ENCODE measurements around the gene CHST6.
A peak's percentile ranks its signal among the peaks of the same experiment; 100 is the strongest.

CHST6 gene

DNA sequence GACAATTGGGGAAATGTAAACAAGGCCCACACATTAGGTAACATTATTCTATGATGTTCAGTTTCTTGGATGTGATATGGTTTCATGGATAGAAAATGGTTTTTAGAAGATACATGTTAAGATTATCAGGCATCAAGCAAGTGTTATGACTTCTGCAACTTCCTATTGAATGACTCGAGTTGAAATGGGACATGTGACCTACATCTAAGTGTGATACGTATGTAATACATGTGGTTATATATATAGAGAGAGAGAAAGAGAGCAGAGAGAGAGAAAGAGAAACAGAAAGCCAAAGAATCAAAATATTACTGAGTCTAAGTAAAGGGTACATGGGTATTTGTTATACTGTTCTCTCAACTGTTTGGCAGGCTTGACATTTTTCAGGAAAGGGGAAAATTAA lies 32.4 kb downstream of the CHST6 start:
- Histone ChIP-seq H3K4me1 (ENCODE audit: control insufficient read depth, insufficient read depth, low read length) (peaks cover 17% of the 10 kb centered on the region), H3K36me3 (ENCODE audit: control insufficient read depth in 2 of 2, insufficient read depth in 1 of 2, low read length in 2 of 2) (no peaks in the 10 kb centered on the region; a peak in 1 of 3 replicates), H3K9me3 (ENCODE audit: control insufficient read depth, insufficient read depth, low read depth, low read length) (no peaks in the 10 kb centered on the region), H3K4me3 (ENCODE audit: low read depth, low read length) (no peak overlapping the region), H3K27ac (ENCODE audit: extremely low read depth, low read depth, low read length) (no peak overlapping the region)
- ChIA-PET CTCF (no interaction called here), POLR2A (no interaction called here)
- no peak for TF ChIP-seq ZFP37 (tag by site-specific recombination; IDR thresholded peaks at IDR 0.05)
- TF ChIP-seq ZNF701 (tag by site-specific recombination; IDR thresholded peaks at IDR 0.05): no peak
- no peak for TF ChIP-seq SP2 (tag by site-specific recombination; IDR thresholded peaks at IDR 0.05)
- TF ChIP-seq ZNF596 (tag by site-specific recombination; IDR thresholded peaks at IDR 0.05): peak; percentile 21; the same call in 1 of the 2 replicates
- TF ChIP-seq, protein P1, sequence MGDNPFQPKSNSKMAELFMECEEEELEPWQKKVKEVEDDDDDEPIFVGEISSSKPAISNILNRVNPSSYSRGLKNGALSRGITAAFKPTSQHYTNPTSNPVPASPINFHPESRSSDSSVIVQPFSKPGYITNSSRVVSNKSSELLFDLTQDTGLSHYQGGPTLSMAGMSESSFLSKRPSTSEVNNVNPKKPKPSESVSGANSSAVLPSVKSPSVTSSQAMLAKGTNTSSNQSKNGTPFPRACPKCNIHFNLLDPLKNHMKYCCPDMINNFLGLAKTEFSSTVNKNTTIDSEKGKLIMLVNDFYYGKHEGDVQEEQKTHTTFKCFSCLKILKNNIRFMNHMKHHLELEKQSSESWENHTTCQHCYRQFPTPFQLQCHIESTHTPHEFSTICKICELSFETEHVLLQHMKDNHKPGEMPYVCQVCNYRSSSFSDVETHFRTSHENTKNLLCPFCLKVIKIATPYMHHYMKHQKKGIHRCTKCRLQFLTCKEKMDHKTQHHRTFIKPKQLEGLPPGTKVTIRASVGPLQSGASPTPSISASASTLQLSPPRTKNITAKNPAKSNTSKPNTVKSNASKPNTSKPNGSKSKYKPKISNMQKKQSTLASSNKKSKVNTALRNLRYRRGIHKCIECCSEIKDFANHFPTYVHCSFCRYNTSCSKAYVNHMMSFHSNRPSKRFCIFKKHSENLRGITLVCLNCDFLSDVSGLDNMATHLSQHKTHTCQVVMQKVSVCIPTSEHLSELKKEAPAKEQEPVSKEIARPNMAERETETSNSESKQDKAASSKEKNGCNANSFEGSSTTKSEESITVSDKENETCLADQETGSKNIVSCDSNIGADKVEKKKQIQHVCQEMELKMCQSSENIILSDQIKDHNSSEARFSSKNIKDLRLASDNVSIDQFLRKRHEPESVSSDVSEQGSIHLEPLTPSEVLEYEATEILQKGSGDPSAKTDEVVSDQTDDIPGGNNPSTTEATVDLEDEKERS (tag by site-specific recombination; IDR thresholded peaks at IDR 0.05): no peak
- no peak for TF ChIP-seq ZNF112 (tag by site-specific recombination; IDR thresholded peaks at IDR 0.05)
- TF ChIP-seq, protein P2, sequence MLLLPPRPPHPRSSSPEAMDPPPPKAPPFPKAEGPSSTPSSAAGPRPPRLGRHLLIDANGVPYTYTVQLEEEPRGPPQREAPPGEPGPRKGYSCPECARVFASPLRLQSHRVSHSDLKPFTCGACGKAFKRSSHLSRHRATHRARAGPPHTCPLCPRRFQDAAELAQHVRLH (tag by site-specific recombination; IDR thresholded peaks at IDR 0.05): no peak

DNA sequence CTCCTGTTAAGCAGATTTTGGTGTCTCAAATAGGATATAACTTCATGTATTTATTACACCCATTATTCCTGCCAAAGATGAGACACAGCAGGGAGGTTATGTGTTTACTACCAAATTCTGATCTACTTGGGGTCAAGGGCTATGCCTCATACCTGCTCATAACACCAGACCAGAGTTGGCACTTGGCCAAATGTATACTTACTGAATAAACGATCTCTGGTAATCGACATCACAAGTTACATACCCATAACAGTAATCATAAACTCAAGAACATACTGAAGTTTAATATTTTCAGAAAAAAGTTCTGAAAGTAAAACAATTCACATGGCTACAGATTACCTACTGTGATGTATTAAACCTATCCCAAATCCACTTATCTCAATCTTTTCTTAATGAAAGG lies 33.7 kb downstream of the CHST6 start:
- Histone ChIP-seq H3K36me3 (ENCODE audit: control insufficient read depth in 2 of 2, insufficient read depth in 1 of 2, low read length in 2 of 2) (no peaks in the 10 kb centered on the region; a peak in 1 of 3 replicates), H3K4me1 (ENCODE audit: control insufficient read depth, insufficient read depth, low read length) (peaks cover 24% of the 10 kb centered on the region), H3K4me3 (ENCODE audit: low read depth, low read length) (no peak overlapping the region), H3K9me3 (ENCODE audit: control insufficient read depth, insufficient read depth, low read depth, low read length) (no peaks in the 10 kb centered on the region), H3K27ac (ENCODE audit: extremely low read depth, low read depth, low read length) (no peak overlapping the region)
- ChIA-PET CTCF (no interaction called here), POLR2A (no interaction called here)
- peak; percentile 36; the same call in 1 of the 2 replicates for TF ChIP-seq ZNF10 (tag by site-specific recombination; IDR thresholded peaks at IDR 0.05)
- TF ChIP-seq, protein P3, sequence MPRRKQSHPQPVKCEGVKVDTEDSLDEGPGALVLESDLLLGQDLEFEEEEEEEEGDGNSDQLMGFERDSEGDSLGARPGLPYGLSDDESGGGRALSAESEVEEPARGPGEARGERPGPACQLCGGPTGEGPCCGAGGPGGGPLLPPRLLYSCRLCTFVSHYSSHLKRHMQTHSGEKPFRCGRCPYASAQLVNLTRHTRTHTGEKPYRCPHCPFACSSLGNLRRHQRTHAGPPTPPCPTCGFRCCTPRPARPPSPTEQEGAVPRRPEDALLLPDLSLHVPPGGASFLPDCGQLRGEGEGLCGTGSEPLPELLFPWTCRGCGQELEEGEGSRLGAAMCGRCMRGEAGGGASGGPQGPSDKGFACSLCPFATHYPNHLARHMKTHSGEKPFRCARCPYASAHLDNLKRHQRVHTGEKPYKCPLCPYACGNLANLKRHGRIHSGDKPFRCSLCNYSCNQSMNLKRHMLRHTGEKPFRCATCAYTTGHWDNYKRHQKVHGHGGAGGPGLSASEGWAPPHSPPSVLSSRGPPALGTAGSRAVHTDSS (tag by site-specific recombination; IDR thresholded peaks at IDR 0.05): peak; percentile 20; the same call in 1 of the 2 replicates
- TF ChIP-seq ZNF174 (tag by site-specific recombination; IDR thresholded peaks at IDR 0.05): peak; percentile 88; the same call in 1 of the 2 replicates
- TF ChIP-seq, protein P4, sequence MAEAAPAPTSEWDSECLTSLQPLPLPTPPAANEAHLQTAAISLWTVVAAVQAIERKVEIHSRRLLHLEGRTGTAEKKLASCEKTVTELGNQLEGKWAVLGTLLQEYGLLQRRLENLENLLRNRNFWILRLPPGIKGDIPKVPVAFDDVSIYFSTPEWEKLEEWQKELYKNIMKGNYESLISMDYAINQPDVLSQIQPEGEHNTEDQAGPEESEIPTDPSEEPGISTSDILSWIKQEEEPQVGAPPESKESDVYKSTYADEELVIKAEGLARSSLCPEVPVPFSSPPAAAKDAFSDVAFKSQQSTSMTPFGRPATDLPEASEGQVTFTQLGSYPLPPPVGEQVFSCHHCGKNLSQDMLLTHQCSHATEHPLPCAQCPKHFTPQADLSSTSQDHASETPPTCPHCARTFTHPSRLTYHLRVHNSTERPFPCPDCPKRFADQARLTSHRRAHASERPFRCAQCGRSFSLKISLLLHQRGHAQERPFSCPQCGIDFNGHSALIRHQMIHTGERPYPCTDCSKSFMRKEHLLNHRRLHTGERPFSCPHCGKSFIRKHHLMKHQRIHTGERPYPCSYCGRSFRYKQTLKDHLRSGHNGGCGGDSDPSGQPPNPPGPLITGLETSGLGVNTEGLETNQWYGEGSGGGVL (tag by site-specific recombination; IDR thresholded peaks at IDR 0.05): 0 out of 2 replicates have a peak, but pooled peaks have one; percentile 10
- peak; percentile 62 for TF ChIP-seq ZNF549 (tag by site-specific recombination; IDR thresholded peaks at IDR 0.05)
- peak; percentile 78 for TF ChIP-seq ZNF184 (tag by site-specific recombination; IDR thresholded peaks at IDR 0.05)
- TF ChIP-seq ZNF350 (tag by site-specific recombination; IDR thresholded peaks at IDR 0.05): peak; percentile 84
- TF ChIP-seq ZNF529 (tag by site-specific recombination; IDR thresholded peaks at IDR 0.05; ENCODE audit: insufficient replicate concordance): peak; percentile 11
- TF ChIP-seq ZNF677 (tag by site-specific recombination; IDR thresholded peaks at IDR 0.05): 0 out of 2 replicates have a peak, but pooled peaks have one; percentile 25
- TF ChIP-seq ZNF23 (tag by site-specific recombination; IDR thresholded peaks at IDR 0.05; ENCODE audit: borderline replicate concordance): no peak
- peak; percentile 85; the same call in 1 of the 2 replicates for TF ChIP-seq ZNF561 (tag by site-specific recombination; IDR thresholded peaks at IDR 0.05; ENCODE audit: borderline replicate concordance)
- TF ChIP-seq ZNF404 (tag by site-specific recombination; IDR thresholded peaks at IDR 0.05): no peak
- TF ChIP-seq, protein P5, sequence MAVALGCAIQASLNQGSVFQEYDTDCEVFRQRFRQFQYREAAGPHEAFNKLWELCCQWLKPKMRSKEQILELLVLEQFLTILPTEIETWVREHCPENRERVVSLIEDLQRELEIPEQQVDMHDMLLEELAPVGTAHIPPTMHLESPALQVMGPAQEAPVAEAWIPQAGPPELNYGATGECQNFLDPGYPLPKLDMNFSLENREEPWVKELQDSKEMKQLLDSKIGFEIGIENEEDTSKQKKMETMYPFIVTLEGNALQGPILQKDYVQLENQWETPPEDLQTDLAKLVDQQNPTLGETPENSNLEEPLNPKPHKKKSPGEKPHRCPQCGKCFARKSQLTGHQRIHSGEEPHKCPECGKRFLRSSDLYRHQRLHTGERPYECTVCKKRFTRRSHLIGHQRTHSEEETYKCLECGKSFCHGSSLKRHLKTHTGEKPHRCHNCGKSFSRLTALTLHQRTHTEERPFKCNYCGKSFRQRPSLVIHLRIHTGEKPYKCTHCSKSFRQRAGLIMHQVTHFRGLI (tag by site-specific recombination; IDR thresholded peaks at IDR 0.05): no peak
- no peak for TF ChIP-seq SCRT1 (tag by site-specific recombination; IDR thresholded peaks at IDR 0.05; ENCODE audit: borderline replicate concordance)
- TF ChIP-seq, protein P6, sequence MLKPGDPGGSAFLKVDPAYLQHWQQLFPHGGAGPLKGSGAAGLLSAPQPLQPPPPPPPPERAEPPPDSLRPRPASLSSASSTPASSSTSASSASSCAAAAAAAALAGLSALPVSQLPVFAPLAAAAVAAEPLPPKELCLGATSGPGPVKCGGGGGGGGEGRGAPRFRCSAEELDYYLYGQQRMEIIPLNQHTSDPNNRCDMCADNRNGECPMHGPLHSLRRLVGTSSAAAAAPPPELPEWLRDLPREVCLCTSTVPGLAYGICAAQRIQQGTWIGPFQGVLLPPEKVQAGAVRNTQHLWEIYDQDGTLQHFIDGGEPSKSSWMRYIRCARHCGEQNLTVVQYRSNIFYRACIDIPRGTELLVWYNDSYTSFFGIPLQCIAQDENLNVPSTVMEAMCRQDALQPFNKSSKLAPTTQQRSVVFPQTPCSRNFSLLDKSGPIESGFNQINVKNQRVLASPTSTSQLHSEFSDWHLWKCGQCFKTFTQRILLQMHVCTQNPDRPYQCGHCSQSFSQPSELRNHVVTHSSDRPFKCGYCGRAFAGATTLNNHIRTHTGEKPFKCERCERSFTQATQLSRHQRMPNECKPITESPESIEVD (tag by site-specific recombination; IDR thresholded peaks at IDR 0.05): peak; percentile 50; the same call in 1 of the 2 replicates
- peak; percentile 82; the same call in 1 of the 2 replicates for TF ChIP-seq ZNF544 (tag by site-specific recombination; IDR thresholded peaks at IDR 0.05)
- TF ChIP-seq ZNF626 (tag by site-specific recombination; IDR thresholded peaks at IDR 0.05): 0 out of 2 replicates have a peak, but pooled peaks have one; percentile 26
